ENCODE measurements around the gene DPP9.
"Not testable (repeated sequence)": the region's sequence is repeated elsewhere in the genome, so short reads cannot be mapped to it uniquely, and the experiment has no call there.

DPP9 gene

DNA sequence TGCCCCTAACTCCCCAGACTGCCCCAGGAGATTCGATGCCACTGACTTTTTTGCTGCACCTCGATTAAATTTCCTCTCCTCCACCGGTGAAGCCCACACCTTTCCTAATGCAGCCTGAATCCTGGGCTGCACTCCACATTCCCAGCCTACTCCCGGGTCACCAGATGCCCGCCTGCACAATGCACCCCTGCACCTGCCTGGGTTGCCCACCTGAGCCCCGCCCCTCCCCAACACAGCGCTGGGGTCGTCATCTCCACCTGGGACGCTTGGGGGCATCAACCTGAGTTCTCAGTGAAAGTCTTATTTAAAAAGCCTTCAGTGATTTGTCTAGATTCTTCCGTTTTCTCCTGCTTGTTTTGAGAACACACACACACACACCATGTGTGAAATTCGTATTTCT, 24.5 kb upstream of the DPP9 start:
- no peak for ATAC-seq
- Mint-ChIP-seq H3K36me3 (no peaks in the 10 kb centered on the region), H3K4me1 (no peaks in the 10 kb centered on the region), H3K27me3 (peaks cover 50% of the 10 kb centered on the region), H3K27ac (no peak overlapping the region), H3K4me3 (no peak overlapping the region), H3K9me3 (no peaks in the 10 kb centered on the region)

DNA sequence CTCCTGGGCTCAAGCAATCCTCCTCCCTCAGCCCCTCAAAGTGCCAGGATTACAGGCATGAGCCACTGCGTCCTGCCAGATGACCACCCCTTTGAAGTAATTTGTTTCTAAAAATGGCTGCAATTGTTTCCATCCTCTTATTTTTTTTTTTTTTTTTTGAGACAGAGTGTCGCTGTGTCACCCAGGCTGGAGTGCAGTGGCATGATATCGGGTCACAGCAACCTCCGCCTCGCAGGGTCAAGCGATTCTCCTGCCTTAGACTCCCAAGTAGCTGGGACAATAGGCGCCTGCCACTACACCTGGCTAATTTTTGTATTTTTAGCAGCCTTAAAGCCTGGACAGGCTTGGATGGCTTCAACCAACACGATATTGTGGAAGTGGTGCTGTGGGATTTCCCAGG, 22.3 kb upstream of the DPP9 start:
- H3K27me3 Mint-ChIP-seq, result peaks cover 55% of the 10 kb centered on the region
- no peaks in the 10 kb centered on the region for H3K4me1 Mint-ChIP-seq
- no peaks in the 10 kb centered on the region for H3K36me3 Mint-ChIP-seq
- H3K4me3 Mint-ChIP-seq, result no peak overlapping the region
- no peaks in the 10 kb centered on the region for H3K9me3 Mint-ChIP-seq
- ATAC-seq, result no peak
- H3K27ac Mint-ChIP-seq, result no peak overlapping the region

DNA sequence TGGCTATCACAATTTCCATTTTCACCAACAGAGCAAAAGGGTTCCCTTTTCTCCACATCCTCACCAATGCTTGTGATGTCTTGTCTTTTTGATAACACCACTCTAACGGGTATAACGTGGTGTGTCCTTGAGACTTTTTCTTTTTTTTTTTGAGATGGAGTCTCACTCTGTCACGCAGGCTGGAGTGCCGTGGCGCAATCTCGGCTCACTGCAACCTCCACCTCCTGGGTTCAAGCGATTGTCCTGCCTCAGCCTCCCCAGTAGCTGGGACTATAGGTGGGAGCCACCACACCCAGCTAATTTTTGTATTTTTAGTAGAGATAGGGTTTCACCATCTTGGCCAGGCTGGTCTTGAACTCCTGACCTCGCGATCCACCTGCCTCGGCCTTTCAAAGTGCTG, 21.5 kb upstream of the DPP9 start:
- not testable (repeated sequence) for ATAC-seq, H3K4me3 Mint-ChIP-seq, H3K4me1 Mint-ChIP-seq, H3K36me3 Mint-ChIP-seq, H3K9me3 Mint-ChIP-seq, H3K27ac Mint-ChIP-seq
- H3K27me3 Mint-ChIP-seq, result peaks cover 51% of the 10 kb centered on the region

DNA sequence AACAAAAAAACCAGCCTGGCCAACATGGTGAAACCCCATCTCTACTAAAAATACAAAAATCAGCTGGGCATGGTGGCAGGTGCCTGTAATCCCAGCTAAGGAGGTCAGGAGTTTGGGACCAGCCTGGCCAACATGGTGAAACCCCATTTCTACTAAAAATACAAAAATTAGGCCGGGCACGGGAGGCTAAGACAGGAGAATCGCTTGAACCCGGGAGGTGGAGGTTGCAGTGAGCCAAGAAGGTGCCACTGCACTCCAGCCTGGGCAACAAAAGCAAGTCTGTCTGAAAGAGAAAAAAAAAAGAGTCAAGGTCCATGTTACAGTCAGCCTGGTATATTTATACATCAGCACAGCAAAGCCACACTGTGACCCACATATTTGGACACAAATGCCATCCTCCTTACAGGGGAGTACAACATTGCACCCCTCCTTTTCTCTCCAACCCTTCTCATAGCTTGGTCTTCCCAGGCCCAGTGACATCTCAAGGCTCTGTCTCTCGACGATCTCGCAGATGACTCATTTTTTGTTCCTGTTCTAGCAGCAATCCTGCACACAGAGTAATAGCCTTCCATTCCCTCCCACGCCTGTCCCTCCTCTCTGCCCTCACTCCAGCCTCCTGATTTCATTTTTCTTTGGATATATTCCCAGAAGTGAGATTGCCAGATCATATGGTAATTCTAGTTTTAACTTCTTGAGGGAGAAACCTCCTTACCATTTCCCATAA, 21.0 kb upstream of the DPP9 start:
- no peak overlapping the region for H3K27ac Mint-ChIP-seq
- no peaks in the 10 kb centered on the region for H3K4me1 Mint-ChIP-seq
- H3K36me3 Mint-ChIP-seq, result no peaks in the 10 kb centered on the region

DNA sequence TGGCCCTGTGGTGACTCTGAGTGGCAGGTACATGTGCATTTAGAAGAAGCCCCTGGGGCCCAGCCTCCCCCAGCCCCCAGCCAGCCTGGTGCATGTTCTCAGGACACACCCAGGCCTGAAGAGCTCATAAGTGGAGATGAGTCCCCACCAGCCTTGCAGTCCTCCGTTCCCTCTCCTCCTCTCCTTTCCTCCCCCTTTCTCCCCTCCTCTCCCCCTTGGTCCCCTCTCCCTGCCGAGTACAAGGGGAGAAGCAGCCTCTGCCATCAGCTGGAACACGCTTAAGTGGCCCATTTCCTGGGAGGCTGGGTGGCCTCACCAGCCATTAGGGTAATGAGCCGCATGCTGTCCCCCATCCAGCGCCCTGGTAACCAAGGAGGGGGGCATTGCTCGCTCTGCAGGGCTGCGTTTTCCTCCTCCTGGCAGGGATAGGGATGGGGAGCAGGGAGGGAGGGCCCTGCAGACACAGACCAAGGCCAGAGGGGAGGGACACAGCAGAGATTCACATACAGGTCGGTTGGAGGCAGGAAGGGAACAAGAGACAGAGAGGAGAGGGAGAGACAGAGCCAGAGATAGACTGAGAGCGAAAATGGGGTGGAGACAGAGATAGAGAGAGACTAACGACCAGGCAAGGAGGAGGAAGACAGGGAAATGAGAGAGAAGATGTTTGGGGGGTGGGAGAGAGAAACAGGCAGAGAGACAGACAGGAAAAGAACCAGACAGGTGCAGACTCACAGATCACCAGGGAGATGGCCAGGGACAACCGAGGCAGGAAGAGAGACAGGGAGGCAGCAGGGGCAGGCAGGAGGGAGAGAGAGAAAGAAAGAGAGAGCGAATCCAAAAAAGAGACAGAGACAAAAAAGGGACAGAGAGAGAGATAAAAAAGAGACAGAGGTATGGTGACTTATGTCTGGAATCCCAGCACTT, 19.3 kb upstream of the DPP9 start:
- ATAC-seq, result no peak
- no peaks in the 10 kb centered on the region for H3K36me3 Mint-ChIP-seq
- H3K27me3 Mint-ChIP-seq, result peaks cover 48% of the 10 kb centered on the region
- H3K4me3 Mint-ChIP-seq, result no peak overlapping the region
- H3K27ac Mint-ChIP-seq, result no peak overlapping the region
- H3K4me1 Mint-ChIP-seq, result peaks cover 6% of the 10 kb centered on the region
- no peaks in the 10 kb centered on the region for H3K9me3 Mint-ChIP-seq

More for the DNA sequence above, 21.0 kb upstream of the DPP9 start:
- no peak for ATAC-seq
- no peaks in the 10 kb centered on the region for H3K9me3 Mint-ChIP-seq
- H3K4me3 Mint-ChIP-seq, result no peak overlapping the region
- H3K27me3 Mint-ChIP-seq, result peaks cover 46% of the 10 kb centered on the region

DNA sequence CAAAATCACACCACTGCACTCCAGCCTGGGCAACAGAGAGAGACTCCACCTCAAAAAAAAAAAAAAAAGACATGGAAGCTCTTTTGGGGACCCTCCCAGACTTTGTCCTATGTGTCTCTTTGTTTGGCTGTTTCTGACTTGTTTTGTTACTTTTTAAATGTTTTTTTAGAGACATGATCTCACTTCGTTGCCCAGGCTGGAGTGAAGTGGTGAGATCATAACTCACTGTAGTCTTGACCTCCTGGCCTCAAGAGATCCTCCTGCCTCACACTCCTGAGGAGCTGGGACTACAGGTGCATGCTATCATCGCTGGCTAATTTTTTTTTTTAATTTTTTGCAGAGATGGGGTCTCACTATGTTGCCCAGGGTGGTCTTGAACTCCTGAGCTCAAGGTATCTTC, 16.4 kb upstream of the DPP9 start:
- ATAC-seq, result no peak
- Mint-ChIP-seq H3K27ac (no peak overlapping the region), H3K27me3 (peaks cover 41% of the 10 kb centered on the region), H3K4me1 (peaks cover 6% of the 10 kb centered on the region), H3K36me3 (no peaks in the 10 kb centered on the region), H3K9me3 (no peaks in the 10 kb centered on the region), H3K4me3 (no peak overlapping the region)

DNA sequence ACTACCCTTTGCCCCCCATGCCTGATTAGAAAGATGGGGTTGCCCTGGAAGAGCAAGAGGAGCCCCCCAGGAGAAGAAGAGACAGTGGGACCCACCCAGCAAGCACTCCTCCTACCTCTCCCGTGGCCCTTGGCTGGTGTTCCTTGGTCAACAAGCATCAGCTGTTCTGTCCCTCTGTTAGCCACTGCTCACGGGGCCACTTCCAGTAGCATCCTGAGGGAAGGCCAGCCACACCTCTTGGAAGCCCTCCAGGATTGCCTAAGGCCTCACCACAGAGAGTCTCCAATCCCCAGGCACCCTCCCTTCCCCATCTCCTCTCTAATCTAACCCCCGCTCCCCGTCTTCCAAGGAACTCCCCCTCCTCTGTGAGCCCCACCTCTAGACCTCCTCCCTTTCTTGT, 15.1 kb upstream of the DPP9 start:
- Mint-ChIP-seq H3K9me3 (no peaks in the 10 kb centered on the region), H3K27ac (no peak overlapping the region), H3K36me3 (no peaks in the 10 kb centered on the region), H3K27me3 (peaks cover 46% of the 10 kb centered on the region), H3K4me3 (no peak overlapping the region), H3K4me1 (peaks cover 6% of the 10 kb centered on the region)
- ATAC-seq, result no peak

- H3K4me1 Mint-ChIP-seq, result peaks cover 6% of the 10 kb centered on the region
- no peak for ATAC-seq
Measured at GRCh38 chr19:4737955-4738600, 14.4 kb upstream of the DPP9 start.

GRCh38 chr19:4733755-4734345, 10.2 kb upstream of the DPP9 start:
- Mint-ChIP-seq H3K4me1 (peaks cover 16% of the 10 kb centered on the region), H3K9me3 (no peaks in the 10 kb centered on the region), H3K4me3 (no peak overlapping the region), H3K27ac (no peak overlapping the region), H3K27me3 (peaks cover 25% of the 10 kb centered on the region), H3K36me3 (peaks cover 8% of the 10 kb centered on the region)
- no peak for ATAC-seq

More at GRCh38 chr19:4737955-4738600, 14.4 kb upstream of the DPP9 start:
- no peaks in the 10 kb centered on the region for H3K9me3 Mint-ChIP-seq
- no peaks in the 10 kb centered on the region for H3K36me3 Mint-ChIP-seq
- H3K27ac Mint-ChIP-seq, result no peak overlapping the region
- no peak overlapping the region for H3K4me3 Mint-ChIP-seq
- peaks cover 45% of the 10 kb centered on the region for H3K27me3 Mint-ChIP-seq

GRCh38 chr19:4732680-4733114, 9.1 kb upstream of the DPP9 start:
- Mint-ChIP-seq H3K4me3 (peak overlapping the region; percentile 65), H3K36me3 (peaks cover 8% of the 10 kb centered on the region), H3K4me1 (peaks cover 14% of the 10 kb centered on the region), H3K27ac (no peak overlapping the region), H3K27me3 (peaks cover 14% of the 10 kb centered on the region), H3K9me3 (no peaks in the 10 kb centered on the region)
- ATAC-seq, result peak; percentile 89

DNA sequence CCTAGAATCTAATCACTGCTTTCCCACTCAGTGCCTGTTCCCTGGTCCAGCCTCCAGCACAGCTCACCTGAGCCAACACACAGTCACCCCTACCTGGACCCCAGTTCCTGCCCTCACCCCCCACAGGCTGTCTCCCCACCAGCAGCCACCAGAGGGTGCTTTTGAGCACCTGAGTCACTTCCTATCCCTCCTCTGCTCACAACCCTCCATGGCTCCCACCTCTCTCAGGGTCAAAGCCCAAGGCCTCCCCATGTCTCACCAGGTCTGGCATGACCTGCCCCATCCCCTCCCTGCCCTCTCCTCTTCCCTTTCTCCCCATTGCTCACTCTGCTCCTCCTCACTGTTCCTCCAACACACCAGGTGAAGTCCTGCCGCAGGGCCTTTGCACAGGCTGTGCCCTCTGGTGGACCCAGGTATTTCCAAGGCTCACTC, 7.1 kb upstream of the DPP9 start:
- no peaks in the 10 kb centered on the region for H3K9me3 Mint-ChIP-seq
- peaks cover 14% of the 10 kb centered on the region for H3K4me1 Mint-ChIP-seq
- no peak for ATAC-seq
- no peak overlapping the region for H3K27ac Mint-ChIP-seq
- H3K4me3 Mint-ChIP-seq, result no peak overlapping the region
- peaks cover 8% of the 10 kb centered on the region for H3K36me3 Mint-ChIP-seq
- peaks cover 10% of the 10 kb centered on the region for H3K27me3 Mint-ChIP-seq

DNA sequence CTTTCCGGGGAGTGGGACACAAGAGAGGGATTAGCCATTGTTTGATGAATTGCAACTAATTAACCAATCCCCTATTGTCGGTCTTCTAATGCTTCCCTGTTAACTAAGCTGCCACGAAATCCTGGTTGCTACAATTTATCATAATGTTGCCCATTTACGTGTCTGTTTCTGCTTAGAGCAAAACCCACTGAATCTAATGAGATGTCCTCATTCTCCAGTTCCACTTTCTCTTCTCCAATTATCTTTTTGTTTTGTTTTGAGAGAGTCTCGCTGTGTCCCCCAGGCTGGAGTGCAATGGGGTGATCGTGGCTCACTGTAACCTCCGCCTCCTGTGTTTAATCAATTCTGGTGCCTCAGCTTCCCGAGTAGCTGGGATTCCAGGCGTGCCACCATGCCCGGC, 5.2 kb upstream of the DPP9 start:
- H3K36me3 Mint-ChIP-seq, result peaks cover 8% of the 10 kb centered on the region
- no peaks in the 10 kb centered on the region for H3K9me3 Mint-ChIP-seq
- H3K4me3 Mint-ChIP-seq, result no peak overlapping the region
- H3K27me3 Mint-ChIP-seq, result peaks cover 7% of the 10 kb centered on the region
- peaks cover 27% of the 10 kb centered on the region for H3K4me1 Mint-ChIP-seq
- no peak overlapping the region for H3K27ac Mint-ChIP-seq
- no peak for ATAC-seq

- H3K27me3 Mint-ChIP-seq, result no peaks in the 10 kb centered on the region
- peak; percentile 3 for ATAC-seq
- peak overlapping the region; percentile 87 for H3K27ac Mint-ChIP-seq
- H3K9me3 Mint-ChIP-seq, result no peaks in the 10 kb centered on the region
- peaks cover 27% of the 10 kb centered on the region for H3K36me3 Mint-ChIP-seq
- peak overlapping the region; percentile 99 for H3K4me3 Mint-ChIP-seq
- H3K4me1 Mint-ChIP-seq, result peaks cover 52% of the 10 kb centered on the region
Measured at GRCh38 chr19:4722671-4723594, 709 bp downstream of the DPP9 start.

GRCh38 chr19:4721196-4721595, 2.4 kb downstream of the DPP9 start:
- ATAC-seq, result no peak
- H3K9me3 Mint-ChIP-seq, result no peaks in the 10 kb centered on the region
- peaks cover 41% of the 10 kb centered on the region for H3K36me3 Mint-ChIP-seq
- peak overlapping the region; percentile 60 for H3K4me3 Mint-ChIP-seq
- no peaks in the 10 kb centered on the region for H3K27me3 Mint-ChIP-seq
- peaks cover 58% of the 10 kb centered on the region for H3K4me1 Mint-ChIP-seq
- H3K27ac Mint-ChIP-seq, result peak overlapping the region; percentile 10

All from stimulated activated memory B cell treated with anti-CD40 and anti-IgM and Interleukin-4, amounts not matched to agents 10 μg/mL and 1 μg/mL and 100 μg/mL, for 72 hours (primary cell).